ENCODE measurements around the gene PDLIM5.
A peak's percentile ranks its signal among the peaks of the same experiment; 100 is the strongest.

PDLIM5 gene

DNA sequence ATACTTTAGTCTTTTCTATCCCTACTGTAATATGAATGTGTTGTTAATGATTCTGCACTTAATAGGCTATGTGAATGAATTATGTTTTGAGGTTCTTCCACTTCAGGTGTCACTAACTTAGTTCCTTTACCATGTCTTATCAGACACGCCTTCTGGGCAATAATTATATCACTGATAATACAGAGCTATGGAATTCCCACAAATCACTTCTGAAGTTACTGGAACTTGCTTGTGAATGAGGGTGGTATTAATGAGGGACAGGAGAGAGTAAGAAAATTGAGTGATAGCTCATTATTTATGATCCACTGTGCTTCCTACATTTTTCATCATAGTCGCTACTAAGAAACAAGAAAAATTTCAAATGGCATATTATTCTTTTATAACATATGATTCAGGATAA is 130.0 kb downstream of the PDLIM5 start:
- H3K4me3 Mint-ChIP-seq = no peak overlapping the region
- H3K27ac Mint-ChIP-seq = no peak overlapping the region
- no peaks in the 10 kb centered on the region for H3K9me3 Mint-ChIP-seq
- no peaks in the 10 kb centered on the region for H3K4me1 Mint-ChIP-seq
- no peak for DNase-seq (ENCODE audit: low spot score in 2 of 2)
- H3K36me3 Mint-ChIP-seq = peaks cover 13% of the 10 kb centered on the region
- ATAC-seq = no peak

DNA sequence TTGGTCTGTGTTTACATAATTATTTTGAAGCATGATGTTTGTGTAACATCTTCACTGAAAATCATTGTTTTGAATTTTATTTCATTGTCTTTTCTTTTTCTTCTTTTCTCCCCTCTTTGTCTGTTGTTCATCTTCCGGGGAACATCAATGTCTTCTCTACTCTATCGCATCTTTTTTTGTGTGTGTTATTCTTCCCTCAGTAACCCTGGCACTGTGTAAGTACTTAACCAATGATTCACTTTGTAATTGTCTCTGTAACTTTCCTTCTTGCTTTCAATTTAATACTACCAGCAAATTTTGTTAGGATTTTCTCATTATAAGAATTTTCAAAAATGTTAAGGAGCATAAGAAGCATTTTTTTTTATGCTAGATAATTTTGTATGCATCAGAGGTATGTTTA is 130.8 kb downstream of the PDLIM5 start:
- Mint-ChIP-seq H3K4me3 (no peak overlapping the region), H3K27ac (no peak overlapping the region), H3K9me3 (no peaks in the 10 kb centered on the region), H3K36me3 (peaks cover 17% of the 10 kb centered on the region), H3K4me1 (no peaks in the 10 kb centered on the region)
- no peak for ATAC-seq
- no peak for DNase-seq (ENCODE audit: low spot score in 2 of 2)

- H3K9me3 Mint-ChIP-seq = no peaks in the 10 kb centered on the region
- no peaks in the 10 kb centered on the region for H3K4me1 Mint-ChIP-seq
- DNase-seq (ENCODE audit: low spot score in 2 of 2) = no peak
- no peak overlapping the region for H3K4me3 Mint-ChIP-seq
- peak; percentile 57 for ATAC-seq
- peaks cover 17% of the 10 kb centered on the region for H3K36me3 Mint-ChIP-seq
- H3K27ac Mint-ChIP-seq = no peak overlapping the region
Observed at GRCh38 chr4:94583914-94584641, 132.3 kb downstream of the PDLIM5 start.

GRCh38 chr4:94588896-94589693 is 137.4 kb downstream of the PDLIM5 start:
- ATAC-seq = no peak
- Mint-ChIP-seq H3K27ac (no peak overlapping the region), H3K4me1 (no peaks in the 10 kb centered on the region), H3K36me3 (peaks cover 17% of the 10 kb centered on the region), H3K9me3 (no peaks in the 10 kb centered on the region), H3K4me3 (no peak overlapping the region)
- DNase-seq (ENCODE audit: low spot score in 2 of 2) = no peak

DNA sequence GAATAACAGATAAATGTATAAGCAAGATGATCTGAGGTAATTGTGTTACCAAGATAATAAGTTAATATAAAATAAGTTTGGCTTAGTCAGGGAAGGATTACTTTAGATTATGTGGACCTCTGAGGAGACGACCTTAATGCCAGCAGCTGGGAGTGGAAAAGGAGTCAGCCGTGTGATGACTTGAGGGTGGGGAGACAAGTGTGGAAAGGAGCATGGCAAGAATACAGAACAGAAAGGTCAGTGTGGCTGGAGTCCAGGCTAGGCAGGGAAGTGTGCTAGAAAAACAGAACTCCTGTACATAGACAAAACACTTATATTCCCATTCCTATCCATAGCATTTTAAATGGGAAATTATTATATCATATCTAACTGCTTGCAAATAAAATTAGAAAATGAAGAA is 138.8 kb downstream of the PDLIM5 start:
- ATAC-seq (no peak), DNase-seq (ENCODE audit: low spot score in 2 of 2) (no peak)
- no peaks in the 10 kb centered on the region for H3K4me1 Mint-ChIP-seq
- H3K27ac Mint-ChIP-seq = no peak overlapping the region
- H3K9me3 Mint-ChIP-seq = no peaks in the 10 kb centered on the region
- peaks cover 16% of the 10 kb centered on the region for H3K36me3 Mint-ChIP-seq
- no peak overlapping the region for H3K4me3 Mint-ChIP-seq

- H3K27ac Mint-ChIP-seq = no peak overlapping the region
Observed at GRCh38 chr4:94591289-94591688, 139.5 kb downstream of the PDLIM5 start.

DNA sequence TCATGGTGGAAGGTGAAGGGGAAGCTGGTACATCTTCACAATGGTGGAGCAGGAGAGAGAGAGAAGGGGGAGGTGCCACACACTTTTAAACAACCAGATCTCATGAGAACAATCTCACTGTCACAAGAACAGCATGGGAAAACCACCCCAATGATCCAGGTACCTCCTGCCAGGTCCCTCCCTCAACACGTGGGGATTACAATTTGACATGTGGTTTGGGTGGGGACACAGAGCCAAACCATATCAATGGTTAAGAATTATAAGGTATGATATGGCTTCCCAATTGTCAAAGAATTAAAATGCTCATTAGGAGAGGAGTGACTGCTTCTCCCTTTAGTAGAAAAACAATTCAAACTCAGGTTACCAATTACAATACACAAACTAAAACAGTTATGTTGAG is 143.3 kb downstream of the PDLIM5 start:
- Mint-ChIP-seq H3K9me3 (no peaks in the 10 kb centered on the region), H3K4me1 (no peaks in the 10 kb centered on the region), H3K27ac (no peak overlapping the region), H3K36me3 (no peaks in the 10 kb centered on the region), H3K4me3 (no peak overlapping the region)
- no peak for DNase-seq (ENCODE audit: low spot score in 2 of 2)
- no peak for ATAC-seq

More at GRCh38 chr4:94591289-94591688, 139.5 kb downstream of the PDLIM5 start:
- Mint-ChIP-seq H3K36me3 (peaks cover 8% of the 10 kb centered on the region), H3K4me1 (no peaks in the 10 kb centered on the region), H3K4me3 (no peak overlapping the region), H3K9me3 (no peaks in the 10 kb centered on the region)
- no peak for DNase-seq (ENCODE audit: low spot score in 2 of 2)
- ATAC-seq = no peak

DNA sequence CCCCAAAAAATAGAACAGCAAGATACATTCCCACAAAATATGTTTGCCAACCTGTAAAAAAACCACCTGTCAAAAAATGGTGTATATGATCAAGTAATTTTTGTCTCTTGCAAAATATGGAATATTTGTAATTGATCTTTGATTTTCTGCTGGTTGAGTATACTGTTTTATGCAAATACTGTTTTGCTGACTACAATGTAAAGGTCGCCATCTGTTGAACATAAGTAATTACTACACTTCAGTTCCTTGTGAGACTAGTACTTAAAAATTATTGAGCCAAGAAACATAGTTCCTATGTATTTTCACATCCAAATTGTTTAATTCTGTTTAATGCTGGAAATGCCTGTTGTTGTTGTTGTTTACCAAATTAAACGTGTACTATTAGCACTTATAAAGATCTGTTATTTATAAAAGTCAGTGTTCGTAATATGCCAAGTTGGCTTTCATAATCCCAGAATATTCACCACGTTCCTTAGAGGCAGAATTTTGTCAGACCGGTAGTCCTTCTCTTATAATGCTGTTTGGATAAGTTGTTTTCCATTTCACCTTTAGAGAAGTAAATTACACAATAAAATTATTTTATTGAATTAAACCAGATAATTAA is 144.2 kb downstream of the PDLIM5 start:
- Mint-ChIP-seq H3K27ac (no peak overlapping the region), H3K4me1 (no peaks in the 10 kb centered on the region), H3K9me3 (no peaks in the 10 kb centered on the region), H3K4me3 (no peak overlapping the region), H3K36me3 (no peaks in the 10 kb centered on the region)
- DNase-seq (ENCODE audit: low spot score in 2 of 2) (no peak), ATAC-seq (no peak)

DNA sequence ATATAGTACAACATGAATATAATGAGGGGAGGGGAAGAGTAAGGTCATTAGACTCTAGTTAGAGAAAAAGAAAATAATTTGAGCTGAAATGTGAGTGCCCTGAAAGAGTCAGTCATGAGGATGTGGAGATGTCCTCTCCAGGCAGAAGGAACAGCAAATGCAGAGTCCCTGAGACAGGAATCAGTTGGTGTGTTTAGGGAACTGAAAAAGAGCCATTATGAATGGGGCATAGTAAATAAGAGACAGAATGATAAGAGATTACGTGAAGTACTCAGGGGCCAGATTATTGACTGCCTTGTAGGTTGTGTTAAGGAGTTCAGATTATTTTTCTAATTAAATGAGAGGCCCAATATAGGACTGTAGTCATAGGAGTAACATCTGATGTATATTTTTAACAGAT is 147.0 kb downstream of the PDLIM5 start:
- ATAC-seq (no peak), DNase-seq (ENCODE audit: low spot score in 2 of 2) (no peak)
- Mint-ChIP-seq H3K27ac (no peak overlapping the region), H3K4me1 (no peaks in the 10 kb centered on the region), H3K36me3 (no peaks in the 10 kb centered on the region), H3K4me3 (no peak overlapping the region), H3K9me3 (no peaks in the 10 kb centered on the region)

- Mint-ChIP-seq H3K9me3 (no peaks in the 10 kb centered on the region), H3K4me3 (no peak overlapping the region), H3K36me3 (no peaks in the 10 kb centered on the region), H3K27ac (no peak overlapping the region), H3K4me1 (no peaks in the 10 kb centered on the region)
- DNase-seq (ENCODE audit: low spot score in 2 of 2) = no peak
- ATAC-seq = no peak
Observed at GRCh38 chr4:94603170-94603747, 151.5 kb downstream of the PDLIM5 start.

DNA sequence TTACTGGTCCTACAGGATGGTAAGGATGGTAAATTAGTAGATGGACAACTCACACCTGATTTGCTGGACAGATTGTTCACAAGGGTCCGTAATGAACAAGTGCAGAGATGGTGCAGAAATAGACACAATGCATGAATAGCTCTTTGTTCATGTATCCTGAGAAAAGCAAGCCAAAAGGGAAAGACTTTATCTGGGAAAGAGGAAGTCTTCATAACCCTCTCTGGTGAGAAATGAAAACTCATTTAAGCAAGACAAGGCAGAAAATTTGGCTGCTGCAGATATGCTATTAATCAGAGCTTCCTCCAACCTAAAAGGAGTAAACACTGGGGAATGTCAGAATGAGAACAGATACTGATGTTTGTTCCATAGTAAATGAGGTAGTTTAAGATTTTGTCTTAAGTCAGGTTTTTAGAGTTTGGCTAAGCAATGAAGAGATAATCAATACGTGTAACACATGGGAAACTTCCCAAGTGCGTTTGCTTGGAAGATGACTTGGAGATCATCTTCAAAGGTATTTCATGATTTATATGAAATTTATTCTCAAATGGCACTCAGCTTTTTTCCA is 153.6 kb downstream of the PDLIM5 start:
- Mint-ChIP-seq H3K4me1 (no peaks in the 10 kb centered on the region), H3K9me3 (no peaks in the 10 kb centered on the region)
- DNase-seq (ENCODE audit: low spot score in 2 of 2) = no peak

GRCh38 chr4:94610145-94610544 is 158.4 kb downstream of the PDLIM5 start:
- peaks cover 5% of the 10 kb centered on the region for H3K4me1 Mint-ChIP-seq
- no peak overlapping the region for H3K27ac Mint-ChIP-seq
- H3K36me3 Mint-ChIP-seq = no peaks in the 10 kb centered on the region
- DNase-seq (ENCODE audit: low spot score in 2 of 2) (no peak), ATAC-seq (no peak)
- no peaks in the 10 kb centered on the region for H3K9me3 Mint-ChIP-seq
- no peak overlapping the region for H3K4me3 Mint-ChIP-seq

More for the DNA sequence above, 153.6 kb downstream of the PDLIM5 start:
- Mint-ChIP-seq H3K4me3 (no peak overlapping the region), H3K36me3 (no peaks in the 10 kb centered on the region), H3K27ac (no peak overlapping the region)
- ATAC-seq = no peak

- Mint-ChIP-seq H3K4me1 (peaks cover 5% of the 10 kb centered on the region), H3K9me3 (no peaks in the 10 kb centered on the region), H3K4me3 (no peak overlapping the region), H3K27ac (no peak overlapping the region), H3K36me3 (peaks cover 5% of the 10 kb centered on the region)
- no peak for DNase-seq (ENCODE audit: low spot score in 2 of 2)
- ATAC-seq = no peak
Observed at GRCh38 chr4:94613248-94613647, 161.5 kb downstream of the PDLIM5 start.

- peaks cover 5% of the 10 kb centered on the region for H3K36me3 Mint-ChIP-seq
- ATAC-seq (no peak), DNase-seq (ENCODE audit: low spot score in 2 of 2) (no peak)
- no peak overlapping the region for H3K4me3 Mint-ChIP-seq
- H3K9me3 Mint-ChIP-seq = no peaks in the 10 kb centered on the region
- peaks cover 5% of the 10 kb centered on the region for H3K4me1 Mint-ChIP-seq
- no peak overlapping the region for H3K27ac Mint-ChIP-seq
Observed at GRCh38 chr4:94615451-94615850, 163.7 kb downstream of the PDLIM5 start.

- no peak for DNase-seq (ENCODE audit: low spot score in 2 of 2)
- Mint-ChIP-seq H3K4me1 (no peaks in the 10 kb centered on the region), H3K9me3 (no peaks in the 10 kb centered on the region), H3K27ac (no peak overlapping the region), H3K36me3 (peaks cover 5% of the 10 kb centered on the region), H3K4me3 (no peak overlapping the region)
- ATAC-seq = no peak
Observed at GRCh38 chr4:94621491-94622080, 169.8 kb downstream of the PDLIM5 start.
